ENCODE results near the gene RRP1B. TPM values are rescaled to one million over a fixed set of nuclear protein-coding genes. Genes with fewer than 3 reads are reported as not detected.

The RRP1B gene
- total and polyA plus RNA-seq, 4 donors: 13.1 to 25.8 (median 21.7) TPM

Small RNA genes lying within 50 kb of the gene (small RNA-seq; reads per million reads assigned to genes)
- not detected for gene MIR6070 (ENCODE audit: low replicate concordance)

Other genes starting within 250 kb of the RRP1B start
- 10 to 100 TPM in 1 of 2 donors, 1 to 10 TPM in 1; 4.7 to 13.2 TPM for gene SIK1, start 232.4 kb upstream of the RRP1B start, total RNA-seq
- gene SIK1, start 232.4 kb upstream of the RRP1B start, polyA plus RNA-seq (ENCODE audit: insufficient read length in 2 of 2): 1 to 10 TPM; 4.7 to 7.6 TPM
- 1 to 10 TPM; 1.4 to 2.0 TPM for gene HSF2BP, start 72 bp upstream of the RRP1B start, total RNA-seq
- 1 to 10 TPM; 1.3 to 1.5 TPM for gene HSF2BP, start 72 bp upstream of the RRP1B start, polyA plus RNA-seq (ENCODE audit: insufficient read length in 2 of 2)
- gene PDXK, start 59.6 kb downstream of the RRP1B start, total RNA-seq: 100 to 1,000 TPM in 1 of 2 donors, 10 to 100 TPM in 1; 57.4 to 127 TPM
- 100 to 1,000 TPM; 109 to 125 TPM for gene PDXK, start 59.6 kb downstream of the RRP1B start, polyA plus RNA-seq (ENCODE audit: insufficient read length in 2 of 2)
- gene CSTB, start 116.7 kb downstream of the RRP1B start, total RNA-seq: 10 to 100 TPM in 1 of 2 donors, 1 to 10 TPM in 1; 9.8 to 18.7 TPM
- 10 to 100 TPM; 40.0 to 43.1 TPM for gene CSTB, start 116.7 kb downstream of the RRP1B start, polyA plus RNA-seq (ENCODE audit: insufficient read length in 2 of 2)
- gene RRP1, start 130.0 kb downstream of the RRP1B start, total RNA-seq: 10 to 100 TPM; 14.2 to 16.9 TPM
- gene RRP1, start 130.0 kb downstream of the RRP1B start, polyA plus RNA-seq (ENCODE audit: insufficient read length in 2 of 2): 10 to 100 TPM; 31.3 to 39.2 TPM
- gene AGPAT3, start 205.7 kb downstream of the RRP1B start, total RNA-seq: 10 to 100 TPM; 33.7 to 35.5 TPM
- gene AGPAT3, start 205.7 kb downstream of the RRP1B start, polyA plus RNA-seq (ENCODE audit: insufficient read length in 2 of 2): 10 to 100 TPM; 63.2 to 63.3 TPM

Measured in spinal cord (tissue), 4 donors.